ENCODE measurements around the gene BRINP3. TPM values are rescaled to one million over a fixed set of nuclear protein-coding genes. Genes with fewer than 3 reads are reported as not detected.

BRINP3 gene
- total and polyA plus RNA-seq, 3 donors from 2014 or later: 2.0 to 10.6 (median 2.2) TPM

GRCh38 chr1:190067592-190067991, 410.1 kb downstream of the BRINP3 start:
- WGBS, 2 donors: 78 to 83% methylated on average over 3 of the region's 3 CpGs
- intact Hi-C loops (cut with DNase I; ENCODE audit: low total_unique reads): no loop called here
- Histone ChIP-seq H3K27me3 (no peaks in the 10 kb centered on the region), H3K9me3 (no peaks in the 10 kb centered on the region), H3K4me1 (no peaks in the 10 kb centered on the region), H3K4me3 (no peak overlapping the region), H3K27ac (no peak overlapping the region), H3K36me3 (ENCODE audit: low read depth, missing control alignments) (no peaks in the 10 kb centered on the region)
- TF ChIP-seq POLR2A (IDR thresholded peaks at IDR 0.05): no peak
- TF ChIP-seq CTCF (IDR thresholded peaks at IDR 0.05): no peak
- no peak for DNase-seq

GRCh38 chr1:190066011-190066410, 411.7 kb downstream of the BRINP3 start:
- no peaks in the 10 kb centered on the region for H3K9me3 ChIP-seq
- no peak for DNase-seq
- no peak for TF ChIP-seq CTCF (IDR thresholded peaks at IDR 0.05)
- H3K27me3 ChIP-seq: no peaks in the 10 kb centered on the region
- H3K36me3 ChIP-seq (ENCODE audit: low read depth, missing control alignments): no peaks in the 10 kb centered on the region
- no peak overlapping the region for H3K4me3 ChIP-seq
- WGBS, 2 donors: 89 to 94% methylated on average over 2 of the region's 2 CpGs
- intact Hi-C loops (cut with DNase I; ENCODE audit: low total_unique reads): no loop called here
- no peaks in the 10 kb centered on the region for H3K4me1 ChIP-seq
- H3K27ac ChIP-seq: no peak overlapping the region

- intact Hi-C loops (cut with DNase I; ENCODE audit: low total_unique reads): no loop called here
- no peak overlapping the region for H3K4me3 ChIP-seq
- H3K4me1 ChIP-seq: no peaks in the 10 kb centered on the region
- TF ChIP-seq CTCF (IDR thresholded peaks at IDR 0.05) (no peak), POLR2A (IDR thresholded peaks at IDR 0.05) (no peak)
- no peaks in the 10 kb centered on the region for H3K27me3 ChIP-seq
- H3K27ac ChIP-seq: no peak overlapping the region
- no peak for DNase-seq
- WGBS, 2 donors: 36 to 39% methylated on average over 1 of the region's 1 CpG
- no peaks in the 10 kb centered on the region for H3K9me3 ChIP-seq
- no peaks in the 10 kb centered on the region for H3K36me3 ChIP-seq (ENCODE audit: low read depth, missing control alignments)
These were observed 428.4 kb downstream of the BRINP3 start for GRCh38 chr1:190049314-190049713.
